ENCODE measurements around the gene MGAT1. TPM values are rescaled to one million over a fixed set of nuclear protein-coding genes. Genes with fewer than 3 reads are reported as not detected.
A peak's percentile ranks its signal among the peaks of the same experiment; 100 is the strongest.

MGAT1 gene
- total RNA-seq, 3 donors from 2014 or later, result 89.8 to 117 (median 104) TPM

- DNase-seq (no peak), ATAC-seq (no peak)
- no peak for TF ChIP-seq CTCF (IDR thresholded peaks at IDR 0.05)
- Histone ChIP-seq H3K4me3 (no peak overlapping the region), H3K9me3 (no peaks in the 10 kb centered on the region), H3K4me1 (ENCODE audit: low read depth) (peaks cover 49% of the 10 kb centered on the region), H3K36me3 (ENCODE audit: low read depth) (no peaks in the 10 kb centered on the region)
- intact Hi-C loops (cut with DNase I, micrococcal nuclease), result no loop called here
Measured at GRCh38 chr5:180797256-180798192, 5.1 kb downstream of the MGAT1 start.

DNA sequence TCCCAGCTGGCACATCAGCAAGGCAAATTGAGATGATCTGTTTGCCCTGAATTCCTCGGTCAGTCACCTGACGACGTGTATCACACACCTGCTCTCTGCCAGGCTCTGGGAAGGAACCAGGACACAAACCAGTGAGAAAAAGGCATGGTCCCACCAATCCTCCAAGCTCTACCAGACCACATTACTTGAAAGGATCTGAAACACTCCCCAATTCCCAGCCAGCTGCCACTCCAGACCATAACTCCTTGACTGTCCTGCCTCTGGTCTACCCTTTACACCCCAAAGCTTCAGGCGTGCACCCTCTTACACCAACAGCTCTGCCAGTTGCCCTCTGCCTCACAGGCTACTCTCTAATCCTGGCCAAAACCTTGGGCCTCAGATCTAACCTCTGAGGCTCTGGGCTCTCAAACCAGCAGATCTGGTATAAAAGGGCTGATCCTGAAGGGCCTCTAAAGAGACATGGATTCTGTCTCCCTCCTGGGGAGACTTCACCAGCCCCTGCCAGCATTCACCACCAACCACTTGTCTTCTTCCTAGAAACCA lies 6.8 kb downstream of the MGAT1 start:
- DNase-seq (no peak), ATAC-seq (no peak)
- intact Hi-C loops (cut with DNase I, micrococcal nuclease), result no loop called here
- Histone ChIP-seq H3K4me1 (ENCODE audit: low read depth) (peaks cover 42% of the 10 kb centered on the region), H3K9me3 (no peaks in the 10 kb centered on the region), H3K4me3 (no peak overlapping the region), H3K36me3 (ENCODE audit: low read depth) (no peaks in the 10 kb centered on the region)
- no peak for TF ChIP-seq CTCF (IDR thresholded peaks at IDR 0.05)

DNA sequence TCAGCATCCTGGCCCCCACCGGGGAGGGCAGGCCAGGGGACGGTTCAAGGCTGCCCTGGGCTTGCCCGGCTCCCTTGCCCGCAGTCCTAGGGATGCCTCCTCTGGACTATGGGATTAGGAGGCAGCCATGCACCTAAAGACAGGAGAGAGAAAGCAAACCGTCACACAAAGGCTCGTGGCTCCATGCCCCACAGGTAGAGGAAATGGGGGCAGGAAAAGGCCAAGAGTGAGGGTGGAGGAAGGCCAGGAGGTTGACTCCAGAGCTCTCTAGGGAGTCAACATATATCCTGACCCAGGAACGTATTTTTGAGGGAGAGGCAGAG lies 9.7 kb downstream of the MGAT1 start:
- Histone ChIP-seq H3K36me3 (ENCODE audit: low read depth) (no peaks in the 10 kb centered on the region), H3K9me3 (no peaks in the 10 kb centered on the region), H3K4me1 (ENCODE audit: low read depth) (peaks cover 14% of the 10 kb centered on the region), H3K4me3 (no peak overlapping the region)
- no peak for DNase-seq
- ATAC-seq, result peak; percentile 6
- TF ChIP-seq CTCF (IDR thresholded peaks at IDR 0.05), result no peak
- intact Hi-C loops (cut with DNase I, micrococcal nuclease), result no loop called here

- peak; percentile 12 for ATAC-seq
- no peak for DNase-seq
- Histone ChIP-seq H3K4me1 (ENCODE audit: low read depth) (peaks cover 9% of the 10 kb centered on the region), H3K9me3 (no peaks in the 10 kb centered on the region), H3K36me3 (ENCODE audit: low read depth) (no peaks in the 10 kb centered on the region), H3K4me3 (no peak overlapping the region)
- intact Hi-C loops (cut with DNase I, micrococcal nuclease), result no loop called here
- no peak for TF ChIP-seq CTCF (IDR thresholded peaks at IDR 0.05)
Measured at GRCh38 chr5:180792287-180792964, 10.2 kb downstream of the MGAT1 start.

- ATAC-seq, result no peak
- Histone ChIP-seq H3K4me3 (no peak overlapping the region), H3K36me3 (ENCODE audit: low read depth) (no peaks in the 10 kb centered on the region), H3K9me3 (no peaks in the 10 kb centered on the region), H3K4me1 (ENCODE audit: low read depth) (peaks cover 5% of the 10 kb centered on the region)
- intact Hi-C loops (cut with DNase I, micrococcal nuclease), result no loop called here
- DNase-seq, result no peak
- TF ChIP-seq CTCF (IDR thresholded peaks at IDR 0.05), result no peak
Measured at GRCh38 chr5:180791611-180792213, 10.9 kb downstream of the MGAT1 start.
